Measurements from ENCODE around the gene TDRKH. TPM values are rescaled to one million over a fixed set of nuclear protein-coding genes. Genes with fewer than 3 reads are reported as not detected.

Gene TDRKH
- total and polyA plus RNA-seq, 2 of the 13 experiments (the other 11 are each of a cell fraction or from before 2014, with no cell fraction given) = 3.9 to 5.4 TPM

GRCh38 chr1:151839457-151840403 is 49.4 kb upstream of the TDRKH start, which contains the start of gene C2CD4D (continued):
- TF ChIP-seq HOXA3 (CRISPR knock-in tag; IDR thresholded peaks at IDR 0.05) = peak; percentile 60; the same call in 1 of the 2 replicates
- no peak for TF ChIP-seq MIER3 (CRISPR knock-in tag; IDR thresholded peaks at IDR 0.05; ENCODE audit: borderline replicate concordance)
- peak; percentile 14; the same call in 1 of the 2 replicates for TF ChIP-seq ZNF792 (CRISPR knock-in tag; IDR thresholded peaks at IDR 0.05)
- no peak for TF ChIP-seq ZNF770 (CRISPR knock-in tag; IDR thresholded peaks at IDR 0.05)
- no peak for TF ChIP-seq EP300 (IDR thresholded peaks at IDR 0.05; ENCODE audit: low read depth in 2 of 2, low read length in 2 of 2)
- TF ChIP-seq EP300 (CRISPR knock-in tag; IDR thresholded peaks at IDR 0.05; ENCODE audit: borderline replicate concordance) = no peak; the same call in 1 of the 2 replicates
- TF ChIP-seq ZNF784 (CRISPR knock-in tag; IDR thresholded peaks at IDR 0.05; ENCODE audit: borderline replicate concordance) = no peak
- no peak for TF ChIP-seq ZFP36L2 (CRISPR knock-in tag; IDR thresholded peaks at IDR 0.05)
- TF ChIP-seq HOXA5 (CRISPR knock-in tag; IDR thresholded peaks at IDR 0.05) = no peak
- no peak for TF ChIP-seq ATF6 (CRISPR knock-in tag; conservative IDR thresholded peaks at IDR 0.05)
- TF ChIP-seq ZBTB2 (CRISPR knock-in tag; IDR thresholded peaks at IDR 0.05; ENCODE audit: low read depth) = no peak
- TF ChIP-seq NONO (IDR thresholded peaks at IDR 0.05) = no peak
- TF ChIP-seq NONO (CRISPR knock-in tag; conservative IDR thresholded peaks at IDR 0.05) = no peak
- TF ChIP-seq TCF7 (IDR thresholded peaks at IDR 0.05; ENCODE audit: low read depth) = no peak
